HepG2 (cell line): ENCODE measurements around the gene IFT52. TPM values are rescaled to one million over a fixed set of nuclear protein-coding genes. Genes with fewer than 3 reads are reported as not detected.
A peak's percentile ranks its signal among the peaks of the same experiment; 100 is the strongest.

Experiments
- ATAC-seq: fragments of 200-7000 bp; cut with Tn5 transposase; 3 replicates; pipeline ENCODE4 v1.9.1; 2020; ENCODE audit warnings: mild to moderate bottlenecking, moderate library complexity
- BruUV-seq: library from RNA; stranded (reverse); fragments of 400-500 nt; replicated peaks from 2 replicates; lab custom pipeline; 2021; lab: Mats Ljungman, UMichigan
- CTCF ChIA-PET: fragments of 300-600 bp; formaldehyde crosslinking; extraction: SDS; loops from one replicate; lab custom pipeline; 2021; ENCODE audit warnings: low total read pairs, inconsistent platforms, low intra/inter-chr PET ratio; lab: Yijun Ruan, JAX
- POLR2A ChIA-PET: fragments of 350-600 bp; sonication (Branson Sonifier 250); formaldehyde crosslinking; loops from one replicate; lab custom pipeline; 2020; ENCODE audit warnings: antibody characterized with exemption, inconsistent platforms; lab: Yijun Ruan, JAX
- DNase-seq: peaks from one replicate; pipeline ENCODE4 v3.0.0-alpha.2; 2015; ENCODE audit warnings: low spot score
- FAIRE-seq: peaks from 3 replicates; lab custom pipeline; 2011; peaks lifted over from hg19 to GRCh38; lab: Jason Lieb, UNC
- H2AFZ ChIP-seq: one replicate; pipeline ENCODE4 v1.6.1; 2011; ENCODE audit warnings: low read length, inconsistent platforms
- H3K27ac ChIP-seq: fragments of 300-600 bp; 3 replicates; pipeline ENCODE4 v1.8.0; 2011; ENCODE audit warnings: mixed run types, mild to moderate bottlenecking, mixed read lengths, low read length, inconsistent platforms; ENCODE audit not compliant: insufficient read depth; ENCODE audit errors: extremely low read length
- H3K27me3 ChIP-seq, 2 experiments: fragments of 200-600 bp in 1 of 2; 2 replicates in 1 of 2; 3 replicates in 1 of 2; pipeline versions ENCODE4 v1.6.0 to v1.8.0; 2011; ENCODE audit warnings: low read length in 2 of 2, mild to moderate bottlenecking in 2 of 2, moderate library complexity in 2 of 2, inconsistent platforms in 1 of 2; ENCODE audit not compliant: insufficient read depth in 2 of 2, control insufficient read depth in 1 of 2
- H3K36me3 ChIP-seq, 2 experiments: fragments of 200-600 bp in 1 of 2; replicated peaks in 1 of 2; 2 replicates in 1 of 2; 3 replicates in 1 of 2; pipeline versions ENCODE4 v1.5.1 to v1.8.0; 2011; ENCODE audit warnings: low read length in 2 of 2, inconsistent platforms in 1 of 2; ENCODE audit not compliant: insufficient read depth in 2 of 2, control insufficient read depth in 1 of 2
- H3K4me1 ChIP-seq: 2 replicates; pipeline ENCODE4 v1.5.1; 2012; ENCODE audit warnings: low read length, inconsistent platforms; ENCODE audit not compliant: insufficient read depth
- H3K4me2 ChIP-seq: 2 replicates; pipeline ENCODE4 v1.6.0; 2011; ENCODE audit warnings: low read depth, low read length, inconsistent platforms
- H3K4me3 ChIP-seq, 3 experiments: fragments of 200-600 bp in 1 of 3; sonication (generic), shearing (Covaris generic) in 1 of 3; replicated peaks in 1 of 3; 2 replicates each; pipeline ENCODE4 v1.5.1; 2011 to 2016; ENCODE audit warnings: low read length in 3 of 3, inconsistent platforms in 2 of 3, low read depth in 2 of 3, mild to moderate bottlenecking in 2 of 3, control low read depth in 1 of 3, mixed read lengths in 1 of 3; ENCODE audit not compliant: insufficient read depth in 1 of 3
- H3K79me2 ChIP-seq: one replicate; pipeline ENCODE4 v1.6.1; 2011; ENCODE audit warnings: low read length, inconsistent platforms; ENCODE audit not compliant: insufficient read depth
- H3K9ac ChIP-seq: 2 replicates; pipeline ENCODE4 v1.6.0; 2011; ENCODE audit warnings: mild to moderate bottlenecking, low read depth, low read length, inconsistent platforms; ENCODE audit not compliant: insufficient read depth
- H3K9me3 ChIP-seq: 2 replicates; pipeline ENCODE4 v1.5.1; 2012; ENCODE audit warnings: mild to moderate bottlenecking, low read length
- H4K20me1 ChIP-seq: 2 replicates; pipeline ENCODE4 v1.6.0; 2011; ENCODE audit warnings: inconsistent platforms, mild to moderate bottlenecking, low read length, moderate library complexity; ENCODE audit not compliant: insufficient read depth
- HNF4A ChIP-seq: sonication (generic); formaldehyde crosslinking; IDR thresholded peaks from 2 replicates; pipeline ENCODE4 v1.4.0; 2020; ENCODE audit warnings: missing genetic modification reagents
- HNF4G ChIP-seq, 2 experiments: sonication (generic) in 1 of 2; formaldehyde crosslinking in 1 of 2; IDR thresholded peaks; 2 replicates each; pipeline versions ENCODE4 v1.4.0 to v1.6.1; 2011 to 2020; ENCODE audit warnings: borderline replicate concordance in 2 of 2, low read depth in 2 of 2, mild to moderate bottlenecking in 2 of 2, low read length in 1 of 2, missing genetic modification reagents in 1 of 2, moderate library complexity in 1 of 2
- KMT2A ChIP-seq: sonication (generic); formaldehyde crosslinking; IDR thresholded peaks from 2 replicates; pipeline ENCODE4 v1.4.0; 2020; ENCODE audit warnings: missing genetic modification reagents
- MEIS1 ChIP-seq: sonication (generic); formaldehyde crosslinking; IDR thresholded peaks from 2 replicates; pipeline ENCODE4 v1.9.0; 2021; ENCODE audit warnings: mild to moderate bottlenecking, missing genetic modification reagents, moderate library complexity, borderline replicate concordance
- NR1H2 ChIP-seq: sonication (generic); formaldehyde crosslinking; IDR thresholded peaks from 2 replicates; pipeline ENCODE4 v1.8.1; 2022; ENCODE audit warnings: low read depth, missing genetic modification reagents, borderline replicate concordance
- RFX5 ChIP-seq: IDR thresholded peaks from 2 replicates; pipeline ENCODE4 v1.6.1; 2011; ENCODE audit warnings: low read depth, low read length, improper control_type of control experiment
- SOX13 ChIP-seq, 3 experiments: fragments of 450-650 bp in 1 of 3; sonication (generic) in 1 of 3; formaldehyde crosslinking in 1 of 3; IDR thresholded peaks in 2 of 3; conservative IDR thresholded peaks in 1 of 3; 2 replicates each; pipeline versions ENCODE4 v1.5.0 to v1.6.1; 2016 to 2020; ENCODE audit warnings: antibody characterized with exemption in 1 of 3, mild to moderate bottlenecking in 1 of 3, missing compliant biosample characterization in 1 of 3, missing genetic modification reagents in 1 of 3, moderate library complexity in 1 of 3
- TBX2 ChIP-seq: sonication (generic); formaldehyde crosslinking; IDR thresholded peaks from 2 replicates; pipeline ENCODE4 v1.5.0; 2020; ENCODE audit warnings: missing genetic modification reagents, mild to moderate bottlenecking, borderline replicate concordance
- TP53 ChIP-seq: sonication (generic); formaldehyde crosslinking; conservative IDR thresholded peaks from 2 replicates; pipeline ENCODE4 v1.4.0; 2020; ENCODE audit warnings: missing genetic modification reagents
- ZNF343 ChIP-seq: sonication (generic); formaldehyde crosslinking; IDR thresholded peaks from 2 replicates; pipeline ENCODE4 v1.4.0; 2020; ENCODE audit warnings: mild to moderate bottlenecking, missing genetic modification reagents
- WGBS: methylation state at CpG from one replicate; pipeline ENCODE4 v1.1.6; 2017; ENCODE audit warnings: low lambda C conversion rate; 5-methylcytosine and 5-hydroxymethylcytosine counted together
- in situ Hi-C: cut with HindIII; loops from 2 replicates; pipeline ENCODE4 v1.10.0; 2017; ENCODE audit warnings: low pct_unique_long_range_greater_than_20kb; ENCODE audit not compliant: extremely low pct_ligation_motif_present
- intact Hi-C: fragments of 100-400 bp; cut with micrococcal nuclease; formaldehyde crosslinking; loops from one replicate; pipeline ENCODE4 v1.10.0; 2022; ENCODE audit not compliant: unreplicated experiment
- polyA plus RNA-seq, 8 experiments: library from polyadenylated mRNA; depleted of rRNA in 3 of 8; stranded (reverse) in 7 of 8; unstranded in 1 of 8; fragments of >200 nt; fragmentation: Illumina TruSeq in 4 of 8; extraction: Trizol in 4 of 8; gene quantifications; 2 replicates each; pipeline versions ENCODE4 v1.2.1 to v1.2.3, GENCODE V29; 2011 to 2016; ENCODE audit warnings: low read depth in 4 of 8, missing spikeins in 1 of 8, mixed read lengths in 1 of 8; ENCODE audit not compliant: insufficient read depth in 1 of 8
- total RNA-seq, 5 experiments: library from RNA; depleted of rRNA; stranded (reverse); fragments of >200 nt; fragmentation: Illumina TruSeq; extraction: Trizol; gene quantifications; 2 replicates each; pipeline ENCODE4 v1.2.3, GENCODE V29; 2016; ENCODE audit warnings: low read depth in 1 of 5
- TF ChIP-seq, protein P1 (sequence below), 2 experiments: sonication (generic) in 1 of 2; formaldehyde crosslinking in 1 of 2; IDR thresholded peaks; 2 replicates each; pipeline versions ENCODE4 v1.4.0 to v1.6.1; 2016 to 2020; ENCODE audit warnings: borderline replicate concordance in 1 of 2, low read depth in 1 of 2, mild to moderate bottlenecking in 1 of 2, missing genetic modification reagents in 1 of 2
- TF ChIP-seq, protein P2 (sequence below): sonication (generic); formaldehyde crosslinking; conservative IDR thresholded peaks from 2 replicates; pipeline ENCODE4 v1.8.0; 2022; ENCODE audit warnings: mild to moderate bottlenecking, moderate library complexity, missing genetic modification reagents
- TF ChIP-seq, protein P3 (sequence below): sonication (generic); formaldehyde crosslinking; conservative IDR thresholded peaks from 2 replicates; pipeline ENCODE4 v1.8.0; 2022; ENCODE audit warnings: low read depth, missing genetic modification reagents

Gene IFT52
- total and polyA plus RNA-seq, 2 of the 13 experiments (the other 11 are each of a cell fraction or from before 2014, with no cell fraction given): 48.0 to 64.0 TPM

DNA sequence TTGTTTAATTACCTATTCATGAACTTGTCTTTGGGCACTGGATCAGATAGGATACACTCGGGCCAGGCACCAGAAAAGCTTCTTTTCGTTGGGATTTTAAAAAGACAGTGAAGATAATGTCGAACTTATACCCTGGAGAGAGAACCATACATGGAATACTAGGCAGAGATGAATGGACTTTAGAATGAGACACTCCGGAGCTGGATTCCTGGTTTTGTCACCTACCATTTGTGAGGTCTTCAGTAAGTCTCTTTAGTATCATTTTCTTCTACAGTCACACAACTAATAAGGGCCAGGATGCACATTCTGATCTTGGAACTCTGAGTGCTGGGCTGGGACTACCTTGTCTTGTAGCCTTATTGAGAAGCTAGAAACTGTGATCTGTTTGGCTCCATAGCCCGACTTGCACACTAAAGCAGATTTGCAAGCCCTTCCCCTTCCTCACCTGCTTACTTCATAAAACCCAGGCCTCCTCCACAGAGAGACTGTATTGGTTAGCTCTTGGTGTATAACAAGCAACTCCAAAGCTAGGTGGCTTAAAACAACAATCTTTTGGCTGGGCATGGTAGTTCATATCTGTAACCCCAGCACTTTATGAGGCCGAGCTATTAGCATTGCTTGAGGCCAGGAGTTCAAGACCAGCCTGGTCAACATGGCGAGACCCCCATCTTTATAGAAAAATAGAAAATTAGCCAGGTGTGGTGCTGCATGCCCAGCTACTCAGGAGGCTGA, 7.4 kb upstream of the IFT52 start:
- in situ Hi-C loops (no loop called here), intact Hi-C loops (loop anchor here (1.0 kb wide), 1 partner anchor 52 kb away; no protein-coding TSS in a partner anchor)
- ChIA-PET POLR2A (interaction anchor here (0.6 to 4.9 kb wide), 8 partner anchors 12 to 126 kb away, joined by 3 to 92 read pairs (median 4); partner anchors contain the start of genes SGK2 and SRSF6), CTCF (no interaction called here)
- no peaks in the 10 kb centered on the region for H3K9me3 ChIP-seq
- peak overlapping the region; percentile 46 for H3K27ac ChIP-seq
- no peak overlapping the region for H2AFZ ChIP-seq
- H3K79me2 ChIP-seq: no peaks in the 10 kb centered on the region
- no peak overlapping the region for H3K4me3 ChIP-seq
- FAIRE-seq (no peak), ATAC-seq (peak; percentile 15; the same call in 1 of the 3 replicates), DNase-seq (no peak)
- 78% methylated on average over 7 of the region's 7 CpGs for WGBS
- H3K4me2 ChIP-seq: no peak overlapping the region
- H3K4me1 ChIP-seq: peaks cover 35% of the 10 kb centered on the region
- no peaks in the 10 kb centered on the region for H3K27me3 ChIP-seq
- 0 out of 5 replicates have a peak, but pooled peaks cover 0 to 3% of the 10 kb centered on the region in 2 experiments for H3K36me3 ChIP-seq
- no peak overlapping the region for H3K9ac ChIP-seq
- no peaks in the 10 kb centered on the region for H4K20me1 ChIP-seq
- no TSS peak for BruUV-seq
- peak; percentile 63 for TF ChIP-seq HNF4A (CRISPR knock-in tag)
- no peak for TF ChIP-seq KMT2A
- no peak for TF ChIP-seq TP53 (CRISPR knock-in tag)
- TF ChIP-seq, protein P1, sequence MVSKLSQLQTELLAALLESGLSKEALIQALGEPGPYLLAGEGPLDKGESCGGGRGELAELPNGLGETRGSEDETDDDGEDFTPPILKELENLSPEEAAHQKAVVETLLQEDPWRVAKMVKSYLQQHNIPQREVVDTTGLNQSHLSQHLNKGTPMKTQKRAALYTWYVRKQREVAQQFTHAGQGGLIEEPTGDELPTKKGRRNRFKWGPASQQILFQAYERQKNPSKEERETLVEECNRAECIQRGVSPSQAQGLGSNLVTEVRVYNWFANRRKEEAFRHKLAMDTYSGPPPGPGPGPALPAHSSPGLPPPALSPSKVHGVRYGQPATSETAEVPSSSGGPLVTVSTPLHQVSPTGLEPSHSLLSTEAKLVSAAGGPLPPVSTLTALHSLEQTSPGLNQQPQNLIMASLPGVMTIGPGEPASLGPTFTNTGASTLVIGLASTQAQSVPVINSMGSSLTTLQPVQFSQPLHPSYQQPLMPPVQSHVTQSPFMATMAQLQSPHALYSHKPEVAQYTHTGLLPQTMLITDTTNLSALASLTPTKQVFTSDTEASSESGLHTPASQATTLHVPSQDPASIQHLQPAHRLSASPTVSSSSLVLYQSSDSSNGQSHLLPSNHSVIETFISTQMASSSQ (IDR thresholded peaks at IDR 0.05; ENCODE audit: low read depth): no peak
- TF ChIP-seq, protein P1 (CRISPR knock-in tag; IDR thresholded peaks at IDR 0.05; ENCODE audit: borderline replicate concordance): 0 out of 2 replicates have a peak, but pooled peaks have one; percentile 42
- TF ChIP-seq HNF4G (IDR thresholded peaks at IDR 0.05; ENCODE audit: borderline replicate concordance, low read depth, low read length): 0 out of 2 replicates have a peak, but pooled peaks have one; percentile 21
- TF ChIP-seq HNF4G (CRISPR knock-in tag; IDR thresholded peaks at IDR 0.05; ENCODE audit: borderline replicate concordance, low read depth): no peak
- TF ChIP-seq ZNF343 (CRISPR knock-in tag): no peak
- TF ChIP-seq SOX13 (IDR thresholded peaks at IDR 0.05): no peak
- TF ChIP-seq SOX13 (CRISPR knock-in tag; conservative IDR thresholded peaks at IDR 0.05 in 1 of 2, IDR thresholded peaks at IDR 0.05 in 1 of 2): no peak
- TF ChIP-seq TBX2 (CRISPR knock-in tag): 0 out of 2 replicates have a peak, but pooled peaks have one; percentile 3
- TF ChIP-seq, protein P2, sequence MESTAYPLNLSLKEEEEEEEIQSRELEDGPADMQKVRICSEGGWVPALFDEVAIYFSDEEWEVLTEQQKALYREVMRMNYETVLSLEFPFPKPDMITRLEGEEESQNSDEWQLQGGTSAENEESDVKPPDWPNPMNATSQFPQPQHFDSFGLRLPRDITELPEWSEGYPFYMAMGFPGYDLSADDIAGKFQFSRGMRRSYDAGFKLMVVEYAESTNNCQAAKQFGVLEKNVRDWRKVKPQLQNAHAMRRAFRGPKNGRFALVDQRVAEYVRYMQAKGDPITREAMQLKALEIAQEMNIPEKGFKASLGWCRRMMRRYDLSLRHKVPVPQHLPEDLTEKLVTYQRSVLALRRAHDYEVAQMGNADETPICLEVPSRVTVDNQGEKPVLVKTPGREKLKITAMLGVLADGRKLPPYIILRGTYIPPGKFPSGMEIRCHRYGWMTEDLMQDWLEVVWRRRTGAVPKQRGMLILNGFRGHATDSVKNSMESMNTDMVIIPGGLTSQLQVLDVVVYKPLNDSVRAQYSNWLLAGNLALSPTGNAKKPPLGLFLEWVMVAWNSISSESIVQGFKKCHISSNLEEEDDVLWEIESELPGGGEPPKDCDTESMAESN (CRISPR knock-in tag): no peak
- TF ChIP-seq RFX5: no peak
- no peak for TF ChIP-seq NR1H2 (CRISPR knock-in tag)
- TF ChIP-seq, protein P3, sequence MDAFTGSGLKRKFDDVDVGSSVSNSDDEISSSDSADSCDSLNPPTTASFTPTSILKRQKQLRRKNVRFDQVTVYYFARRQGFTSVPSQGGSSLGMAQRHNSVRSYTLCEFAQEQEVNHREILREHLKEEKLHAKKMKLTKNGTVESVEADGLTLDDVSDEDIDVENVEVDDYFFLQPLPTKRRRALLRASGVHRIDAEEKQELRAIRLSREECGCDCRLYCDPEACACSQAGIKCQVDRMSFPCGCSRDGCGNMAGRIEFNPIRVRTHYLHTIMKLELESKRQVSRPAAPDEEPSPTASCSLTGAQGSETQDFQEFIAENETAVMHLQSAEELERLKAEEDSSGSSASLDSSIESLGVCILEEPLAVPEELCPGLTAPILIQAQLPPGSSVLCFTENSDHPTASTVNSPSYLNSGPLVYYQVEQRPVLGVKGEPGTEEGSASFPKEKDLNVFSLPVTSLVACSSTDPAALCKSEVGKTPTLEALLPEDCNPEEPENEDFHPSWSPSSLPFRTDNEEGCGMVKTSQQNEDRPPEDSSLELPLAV (CRISPR knock-in tag): no peak
- peak; percentile 41; the same call in 1 of the 2 replicates for TF ChIP-seq MEIS1
